Breast epithelium (tissue), 3 donors: ENCODE data around the gene MYO1C.

Experiments used
- CTCF ChIP-seq, 3 donors: fragments of 450-650 bp; IDR thresholded peaks; one replicate each; pipeline ENCODE4 v1.5.1; 2016 to 2017; ENCODE audit warnings: antibody characterized with exemption in 3 of 3, mild to moderate bottlenecking in 3 of 3, moderate library complexity in 3 of 3
- POLR2A ChIP-seq: fragments of 450-650 bp; IDR thresholded peaks from one replicate; pipeline ENCODE4 v1.6.1; 2016; ENCODE audit warnings: antibody characterized with exemption, mild to moderate bottlenecking, moderate library complexity
- POLR2AphosphoS5 ChIP-seq, 3 donors: sonication (generic); formaldehyde crosslinking; IDR thresholded peaks; one replicate each; pipeline ENCODE4 v1.6.1; 2017; ENCODE audit warnings: antibody characterized with exemption in 3 of 3

- TF ChIP-seq CTCF (IDR thresholded peaks at IDR 0.05) (no peak), POLR2AphosphoS5 (IDR thresholded peaks at IDR 0.05) (no peak), POLR2A (no peak)
These were observed 68.9 kb downstream of the MYO1C start for GRCh38 chr17:1423456-1424135.
